Breast epithelium (tissue), 3 donors: ENCODE measurements around the gene NDUFS7.

ENCODE experiments used
- POLR2A ChIP-seq: fragments of 450-650 bp; IDR thresholded peaks from one replicate; pipeline ENCODE4 v1.6.1; 2016; ENCODE audit warnings: antibody characterized with exemption, mild to moderate bottlenecking, moderate library complexity
- POLR2AphosphoS5 ChIP-seq, 3 donors: sonication (generic); formaldehyde crosslinking; IDR thresholded peaks; one replicate each; pipeline ENCODE4 v1.6.1; 2017; ENCODE audit warnings: antibody characterized with exemption in 3 of 3
- TF ChIP-seq, protein P1 (sequence below), 3 donors: fragments of 450-650 bp; IDR thresholded peaks; one replicate each; pipeline ENCODE4 v1.5.1; 2016 to 2017; ENCODE audit warnings: antibody characterized with exemption in 3 of 3, mild to moderate bottlenecking in 3 of 3, moderate library complexity in 3 of 3

DNA sequence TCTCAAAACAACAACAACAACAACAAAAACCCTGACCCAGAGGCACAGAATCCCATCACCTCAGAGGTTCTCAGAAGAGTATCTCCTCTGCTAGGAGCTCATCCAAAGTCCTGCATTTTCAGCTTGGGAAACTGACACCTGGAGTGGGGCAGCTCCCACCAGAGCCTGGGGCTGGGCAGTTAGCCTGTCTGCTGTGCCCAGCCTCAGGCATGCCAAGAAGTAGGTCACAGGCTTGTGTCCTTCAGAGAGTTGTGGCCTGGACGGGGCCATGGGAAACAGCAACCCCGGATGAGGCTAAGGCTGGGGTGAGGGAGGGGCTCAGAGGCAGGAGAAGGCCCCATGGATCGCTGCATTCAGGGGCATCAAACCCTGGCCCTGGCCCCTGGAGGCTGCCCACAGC is 2.1 kb downstream of the NDUFS7 start:
- TF ChIP-seq, protein P1, sequence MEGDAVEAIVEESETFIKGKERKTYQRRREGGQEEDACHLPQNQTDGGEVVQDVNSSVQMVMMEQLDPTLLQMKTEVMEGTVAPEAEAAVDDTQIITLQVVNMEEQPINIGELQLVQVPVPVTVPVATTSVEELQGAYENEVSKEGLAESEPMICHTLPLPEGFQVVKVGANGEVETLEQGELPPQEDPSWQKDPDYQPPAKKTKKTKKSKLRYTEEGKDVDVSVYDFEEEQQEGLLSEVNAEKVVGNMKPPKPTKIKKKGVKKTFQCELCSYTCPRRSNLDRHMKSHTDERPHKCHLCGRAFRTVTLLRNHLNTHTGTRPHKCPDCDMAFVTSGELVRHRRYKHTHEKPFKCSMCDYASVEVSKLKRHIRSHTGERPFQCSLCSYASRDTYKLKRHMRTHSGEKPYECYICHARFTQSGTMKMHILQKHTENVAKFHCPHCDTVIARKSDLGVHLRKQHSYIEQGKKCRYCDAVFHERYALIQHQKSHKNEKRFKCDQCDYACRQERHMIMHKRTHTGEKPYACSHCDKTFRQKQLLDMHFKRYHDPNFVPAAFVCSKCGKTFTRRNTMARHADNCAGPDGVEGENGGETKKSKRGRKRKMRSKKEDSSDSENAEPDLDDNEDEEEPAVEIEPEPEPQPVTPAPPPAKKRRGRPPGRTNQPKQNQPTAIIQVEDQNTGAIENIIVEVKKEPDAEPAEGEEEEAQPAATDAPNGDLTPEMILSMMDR (IDR thresholded peaks at IDR 0.05) = no peak
- no peak for TF ChIP-seq POLR2AphosphoS5 (IDR thresholded peaks at IDR 0.05)
- no peak for TF ChIP-seq POLR2A
